Stimulated activated CD4-positive, alpha-beta T cell treated with anti-CD3 and anti-CD28 coated beads, Interleukin-12 subunit alpha, Interleukin-12 subunit beta, amount 100 ng/mL, for 4 hours (primary cell): ENCODE measurements around the gene MCF2L.

Experiments
- DNase-seq: peaks from one replicate; pipeline ENCODE4 v3.0.0-alpha.2; 2020

MCF2L gene

DNA sequence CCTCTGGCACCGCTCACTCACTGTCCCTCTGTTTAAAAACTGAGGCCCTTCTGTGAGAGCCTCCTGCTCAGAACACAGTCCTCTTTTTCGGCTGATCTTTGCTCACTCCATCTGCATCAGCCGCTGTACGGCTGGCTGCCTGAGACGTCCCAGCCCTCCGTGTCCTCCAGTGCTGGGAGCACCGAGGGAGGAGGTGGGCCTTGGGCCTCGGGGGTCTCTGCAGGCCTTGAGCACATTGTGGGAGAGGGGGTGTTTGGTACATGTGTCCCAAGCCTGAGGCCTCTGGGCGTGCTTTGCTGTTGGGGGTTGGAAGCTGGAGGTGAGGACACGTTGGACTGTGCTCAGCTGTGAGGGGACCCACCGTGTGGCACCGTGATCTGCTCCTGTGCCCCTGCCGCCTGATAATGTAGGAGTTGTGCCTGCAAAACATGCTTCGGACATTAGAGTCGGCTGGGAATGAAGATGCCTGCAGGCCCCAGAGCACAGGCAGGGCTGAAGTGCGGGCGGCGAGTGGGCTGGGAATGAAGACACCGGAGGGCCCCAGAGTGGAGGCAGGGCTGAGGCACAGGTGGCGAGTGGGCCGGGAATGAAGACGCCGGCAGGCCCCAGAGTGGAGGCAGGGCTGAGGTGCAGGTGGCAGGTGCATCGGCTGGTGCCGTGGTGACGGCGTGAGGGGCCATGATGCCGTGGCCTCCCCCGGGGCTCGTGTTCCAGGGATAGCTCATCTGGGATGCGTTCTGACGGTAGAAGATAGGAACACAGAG, 30.6 kb downstream of the MCF2L start:
- DNase-seq: no peak

DNA sequence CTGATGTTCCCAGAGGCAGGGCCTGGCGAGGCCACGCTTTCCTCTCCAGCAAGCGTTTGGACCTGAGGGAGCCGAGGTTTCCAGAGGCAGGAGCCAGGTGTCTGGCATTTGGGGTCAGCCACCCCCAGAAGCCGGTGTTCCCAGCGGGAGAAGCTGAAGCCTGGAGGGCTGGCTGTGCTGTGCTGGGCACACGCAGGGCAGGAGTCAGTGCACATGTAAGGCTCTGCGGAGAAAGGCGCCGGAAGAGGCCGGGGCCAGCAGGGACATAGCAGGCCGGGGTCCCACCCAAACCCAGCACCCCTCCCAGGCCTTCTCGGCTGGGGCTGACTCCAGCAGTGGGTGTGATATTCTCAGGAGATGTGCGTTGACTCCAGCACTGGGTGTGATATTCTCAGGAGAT, 31.6 kb downstream of the MCF2L start:
- DNase-seq: no peak

DNA sequence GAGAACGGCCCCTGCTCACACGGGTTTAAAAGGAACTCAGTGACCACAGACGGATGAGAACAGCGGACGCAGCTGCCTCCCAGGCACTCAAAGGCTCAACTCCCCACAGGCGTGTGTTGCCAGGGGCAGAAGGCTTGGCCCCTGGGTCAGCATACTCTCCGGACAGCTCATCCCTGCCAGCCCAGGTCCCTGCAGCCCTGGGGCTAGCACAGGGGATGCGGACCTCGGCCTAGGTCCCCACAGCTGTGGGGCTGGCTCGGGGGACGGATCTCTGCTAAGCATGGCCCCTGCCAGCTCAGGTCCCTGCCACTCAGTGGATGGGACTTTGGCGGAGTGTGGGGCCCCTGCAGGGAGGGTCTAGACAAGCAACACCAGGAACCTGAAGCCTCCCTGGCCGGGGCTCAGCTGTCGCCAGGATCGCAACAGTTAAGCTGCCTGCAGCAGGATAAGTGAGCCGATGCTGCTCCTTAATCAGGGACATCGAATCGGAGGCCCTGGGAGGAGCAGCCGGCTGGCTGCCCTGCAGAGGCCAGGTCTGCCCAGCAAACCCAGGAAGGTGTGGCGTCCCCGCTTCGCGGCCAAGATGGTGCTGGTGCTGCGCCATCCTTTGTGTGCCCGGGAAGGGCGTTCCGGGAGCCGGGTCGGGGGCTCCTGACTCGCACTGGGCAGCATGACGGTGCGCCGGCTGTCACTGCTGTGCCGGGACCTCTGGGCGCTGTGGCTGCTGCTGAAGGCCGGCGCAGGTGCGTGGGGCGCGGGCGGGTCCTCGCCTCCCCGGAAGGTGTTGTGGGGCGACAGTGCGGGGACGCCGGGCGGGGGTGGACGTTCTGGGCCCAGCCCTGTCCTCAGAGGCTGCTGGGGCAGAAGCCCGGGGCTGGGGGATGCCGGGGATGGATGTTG, 32.5 kb downstream of the MCF2L start:
- no peak for DNase-seq

DNA sequence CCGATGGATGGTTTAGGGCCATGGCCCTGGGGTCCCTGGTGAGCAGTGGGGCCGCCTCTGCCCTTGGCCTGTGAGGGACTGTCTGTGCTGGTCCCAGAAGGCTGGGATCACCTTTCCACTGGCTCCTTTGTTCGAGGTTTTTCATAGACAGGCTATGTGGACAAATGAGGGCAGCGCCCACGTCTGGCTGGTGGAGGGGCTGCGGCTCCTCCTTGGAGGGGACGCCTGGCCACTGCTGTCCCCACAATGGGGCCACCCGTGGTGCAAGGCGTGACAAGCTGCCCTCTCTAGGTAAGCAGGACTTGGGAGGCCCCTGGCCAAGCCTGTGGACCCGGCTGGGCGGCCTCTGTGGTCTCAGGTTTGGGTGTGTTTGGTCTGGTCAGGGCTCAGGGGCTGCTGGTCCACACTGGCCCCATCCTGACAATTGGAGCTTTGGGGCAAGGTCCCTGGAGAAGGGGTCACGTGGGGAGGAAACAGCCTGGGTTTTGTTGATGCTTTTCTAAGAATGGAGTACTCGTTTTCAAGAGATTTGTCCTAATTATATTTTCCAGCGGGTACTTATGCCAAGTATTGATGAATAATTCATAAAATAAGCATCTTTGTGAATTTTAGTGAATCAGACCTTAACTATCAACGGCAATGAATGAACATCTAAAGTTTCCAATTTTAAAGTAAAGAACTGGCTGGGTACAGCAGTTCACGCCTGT, 33.3 kb downstream of the MCF2L start:
- DNase-seq: no peak

DNA sequence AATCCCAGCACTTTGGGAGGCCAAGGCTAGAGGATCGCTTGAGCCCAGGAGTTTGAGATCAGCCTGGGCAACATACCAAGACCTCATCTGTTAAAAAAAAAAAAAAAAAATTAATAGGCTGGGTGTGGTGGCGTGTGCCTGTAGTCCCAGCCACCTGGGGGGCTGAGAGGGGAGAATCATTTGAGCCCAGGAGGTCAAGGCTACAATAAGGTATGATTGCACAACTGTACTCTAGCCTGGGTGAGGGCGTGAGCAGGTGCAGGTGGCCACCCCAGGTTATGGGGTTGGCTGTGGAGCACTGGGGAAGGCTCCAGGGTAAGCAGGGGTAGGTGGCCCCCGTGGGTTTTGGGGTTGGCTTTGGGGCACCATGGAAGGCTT, 33.9 kb downstream of the MCF2L start:
- DNase-seq: no peak

DNA sequence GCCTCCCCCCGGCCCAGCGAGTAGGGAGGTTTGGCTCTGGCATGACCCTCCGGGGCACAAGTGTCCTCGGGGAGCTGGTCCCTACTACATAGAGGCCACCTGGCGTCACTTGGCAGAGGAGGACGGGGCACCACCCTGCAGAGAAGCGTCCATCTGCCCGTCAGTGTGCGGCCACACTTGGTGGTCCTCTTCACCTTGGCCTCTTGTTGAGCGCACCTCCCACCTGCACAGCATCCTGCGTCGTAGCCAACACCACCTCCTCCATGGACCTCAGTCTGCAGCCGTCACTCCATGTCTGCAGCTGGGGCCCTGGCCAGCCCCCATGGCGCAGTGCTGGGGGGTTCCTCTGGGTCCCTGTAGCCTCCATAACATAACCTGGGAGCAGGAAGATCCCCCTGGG, 35.1 kb downstream of the MCF2L start:
- no peak for DNase-seq

DNA sequence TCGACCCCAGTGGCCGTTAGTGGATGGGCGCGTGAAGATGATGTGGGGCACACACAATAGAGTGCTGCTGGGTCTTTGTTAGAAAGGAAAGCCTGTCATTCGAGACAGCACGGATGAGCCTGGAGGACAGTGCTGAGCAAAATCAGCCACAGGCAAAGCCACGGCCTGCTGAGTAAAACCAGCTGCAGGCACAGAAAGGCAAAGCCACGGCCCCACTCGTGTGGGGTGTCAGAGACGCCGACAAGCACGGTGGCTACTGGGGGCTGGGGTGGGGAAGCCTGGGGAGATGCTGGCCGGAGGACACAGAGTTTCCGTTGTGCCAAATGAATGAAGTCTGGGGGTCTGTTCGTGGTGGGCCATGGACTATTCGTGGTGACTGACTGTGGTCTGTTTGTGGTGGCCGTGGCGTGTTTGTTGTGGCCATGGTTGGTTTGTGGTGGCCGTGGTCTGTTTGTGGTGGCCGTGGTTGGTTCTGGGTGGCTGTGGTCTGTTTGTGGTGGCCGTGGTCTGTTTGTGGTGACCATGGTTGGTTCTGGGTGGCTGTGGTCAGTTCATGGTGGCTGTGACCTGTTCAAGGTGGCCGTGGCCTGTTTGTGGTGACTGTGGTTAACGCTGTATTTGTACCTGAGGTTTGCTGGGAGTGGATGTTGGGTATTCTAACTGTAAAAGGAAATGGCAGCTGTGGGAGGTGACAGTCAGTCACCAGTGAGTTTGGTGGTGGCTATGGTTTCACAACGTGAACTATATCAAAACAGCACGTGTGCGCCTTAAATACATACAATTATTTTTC, 36.3 kb downstream of the MCF2L start:
- no peak for DNase-seq

DNA sequence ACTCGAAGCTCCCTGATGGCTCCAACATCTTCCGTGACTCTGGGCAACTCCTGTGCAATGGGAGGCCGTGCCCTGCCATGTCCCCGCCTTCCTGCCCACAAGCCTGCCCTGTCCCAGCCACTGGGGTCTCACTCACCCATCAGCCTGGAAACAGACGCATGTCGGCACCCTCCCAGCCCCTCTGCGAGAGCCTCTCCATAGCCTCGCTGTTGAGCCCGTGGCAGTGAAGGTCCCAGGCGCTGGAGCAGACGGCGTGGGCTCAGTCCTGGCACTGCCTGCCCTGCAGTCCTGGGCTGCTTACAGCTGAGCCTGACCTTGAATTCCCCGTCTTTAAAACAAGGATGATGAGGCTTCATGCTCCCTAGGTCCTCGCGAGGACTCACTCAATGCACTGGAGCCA, 37.0 kb downstream of the MCF2L start:
- no peak for DNase-seq

DNA sequence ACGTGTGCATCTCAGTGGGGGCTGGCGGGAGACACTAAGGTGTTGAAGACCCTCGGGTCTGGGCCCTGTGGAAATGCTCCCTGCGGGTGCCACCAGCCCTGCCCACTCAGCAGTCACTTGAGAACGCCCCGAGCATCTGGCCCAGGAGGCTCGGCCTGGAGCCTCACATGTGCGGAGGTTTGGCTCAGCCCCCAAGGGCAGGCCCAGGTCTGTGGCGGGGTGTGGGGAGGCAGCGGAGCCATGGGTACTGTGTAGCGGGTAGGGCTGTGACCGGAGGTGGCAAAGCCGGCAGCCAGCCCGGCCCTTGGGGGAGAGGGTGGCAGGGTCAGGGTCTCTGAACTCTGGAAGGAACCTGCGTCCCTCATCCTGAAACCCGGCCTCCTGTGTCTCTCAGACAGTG, 37.6 kb downstream of the MCF2L start:
- no peak for DNase-seq

DNA sequence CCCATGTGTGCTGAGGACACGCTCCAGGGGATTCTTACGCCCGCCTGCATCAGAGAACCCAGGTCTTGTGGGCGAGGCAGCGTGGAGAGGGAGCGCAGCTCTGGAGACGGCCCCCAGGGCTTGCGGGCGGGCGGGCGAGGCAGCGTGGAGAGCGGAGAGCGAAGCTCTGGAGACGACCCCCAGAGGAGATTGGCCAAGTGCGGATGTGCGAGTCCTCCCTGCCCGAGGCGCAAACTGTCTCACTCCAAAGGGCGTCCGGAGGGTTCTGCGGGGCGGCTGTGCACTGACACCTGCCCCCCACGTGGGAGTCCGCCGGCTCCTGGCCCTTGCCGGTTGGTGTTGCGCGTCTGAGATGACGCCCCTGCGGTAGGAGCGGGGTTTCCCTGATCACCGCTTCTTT, 39.8 kb downstream of the MCF2L start:
- DNase-seq: no peak

DNA sequence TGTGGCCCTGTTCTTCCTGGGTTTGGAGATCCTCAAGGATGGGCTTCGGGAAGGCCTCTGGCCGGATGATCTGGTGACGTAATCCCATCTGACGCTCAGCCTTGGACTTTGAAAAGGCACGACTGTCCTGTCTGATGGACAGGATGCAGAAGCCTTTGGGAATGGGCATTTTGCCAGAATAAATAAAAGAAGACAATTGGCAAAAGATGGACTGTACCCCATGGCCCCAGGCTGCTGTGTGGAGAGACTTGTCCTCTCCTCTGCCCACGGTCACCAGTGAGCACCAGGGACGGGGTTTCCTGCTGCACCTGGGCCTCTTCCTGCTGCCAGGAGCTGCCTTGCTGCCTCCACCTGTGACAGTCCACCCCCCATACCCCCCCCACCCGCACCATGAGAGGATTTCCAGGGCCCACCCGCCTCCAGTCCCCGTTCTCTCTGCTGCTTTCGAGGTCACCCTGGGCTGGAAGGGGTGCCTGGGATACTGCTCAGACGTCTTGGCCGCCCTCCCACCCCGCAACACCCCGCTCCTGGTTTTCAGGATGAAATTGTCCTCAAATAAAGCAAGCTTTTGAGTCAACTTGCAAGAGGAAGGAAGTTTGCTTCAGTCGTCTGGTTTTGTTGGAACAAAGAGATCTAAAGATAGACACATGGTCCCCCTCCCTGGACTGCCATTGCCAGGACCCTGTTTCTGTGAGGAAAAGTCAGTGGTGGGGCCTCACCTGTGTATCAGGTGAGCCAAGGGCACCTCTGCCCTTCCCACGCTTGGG, 40.9 kb downstream of the MCF2L start:
- no peak for DNase-seq

DNA sequence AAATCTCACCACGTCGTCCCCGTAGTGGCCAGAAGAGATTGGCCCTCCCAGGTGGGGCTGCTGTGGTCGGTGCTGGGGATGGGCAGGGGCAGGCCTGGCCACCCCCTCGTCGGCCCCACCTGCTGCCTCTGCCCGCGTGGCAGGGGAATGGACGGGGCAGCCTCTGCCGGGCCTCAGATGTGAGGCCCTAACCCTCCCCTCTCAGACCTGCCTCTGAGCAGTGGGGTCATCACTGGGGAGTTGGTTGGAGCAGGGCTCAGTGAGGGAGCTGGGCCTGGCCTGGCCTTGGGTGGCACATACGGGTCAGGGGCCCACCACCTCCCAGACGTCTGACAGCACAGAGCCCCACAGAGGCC, 41.5 kb downstream of the MCF2L start:
- no peak for DNase-seq

DNA sequence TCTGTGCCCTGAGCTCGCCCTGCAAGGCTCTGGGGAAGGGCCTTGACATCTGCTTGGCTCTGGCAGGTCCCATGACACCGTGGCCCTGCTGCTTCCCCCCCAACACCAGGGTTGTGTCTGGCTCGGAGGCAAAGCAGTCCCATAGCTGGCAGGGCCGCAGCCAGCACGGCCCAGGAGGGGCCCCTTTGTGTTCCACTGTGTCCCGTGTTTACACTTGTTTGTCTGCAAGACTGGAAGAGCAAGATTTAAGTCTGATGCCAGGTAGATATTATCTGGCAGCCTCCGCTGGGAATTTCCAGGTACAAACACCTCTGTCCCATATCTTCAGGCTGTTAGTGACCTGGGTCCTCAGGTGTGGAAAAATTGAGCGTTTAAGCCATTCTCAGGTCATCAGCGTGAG, 44.3 kb downstream of the MCF2L start:
- DNase-seq: no peak

DNA sequence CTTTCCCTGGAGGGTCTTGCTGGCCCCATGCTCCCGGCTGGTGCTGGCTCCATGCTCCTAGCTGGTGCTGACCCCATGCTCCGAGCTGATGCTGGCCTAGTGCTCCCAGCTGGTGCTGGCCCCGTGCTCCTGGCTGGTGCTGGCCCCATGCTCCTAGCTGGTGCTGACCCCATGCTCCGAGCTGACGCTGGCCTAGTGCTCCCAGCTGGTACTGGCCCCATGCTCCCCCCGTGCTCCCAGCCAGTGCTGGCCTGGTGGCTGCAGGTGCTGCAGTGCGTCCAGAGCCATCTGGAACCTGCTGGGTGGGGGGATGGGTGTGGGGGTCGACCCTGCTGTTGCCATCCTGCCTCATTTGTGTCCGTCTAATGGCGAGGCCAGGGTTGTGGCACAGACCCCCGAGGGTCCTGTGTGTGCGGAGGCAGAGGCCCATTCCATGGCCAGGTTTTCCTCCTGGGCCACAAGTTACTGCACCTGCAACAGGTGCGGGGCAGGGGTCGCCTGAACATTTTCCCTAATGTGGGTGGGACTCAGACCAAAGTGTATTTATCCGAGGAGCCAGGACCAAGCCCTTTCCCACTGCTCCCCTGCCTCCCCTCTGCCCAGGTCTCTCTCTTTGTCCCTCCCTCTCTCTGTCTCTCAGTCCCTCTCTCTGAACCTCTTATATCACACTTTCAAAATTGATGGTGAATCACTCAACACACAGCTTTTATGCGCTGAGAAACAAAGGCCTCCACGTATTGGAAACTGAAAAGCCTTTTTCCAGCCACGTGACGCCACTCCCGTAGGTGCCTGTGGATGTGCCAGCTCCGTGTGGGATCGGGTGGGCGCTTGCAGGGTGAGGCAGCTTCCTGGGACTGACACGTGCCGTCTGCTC, 45.1 kb downstream of the MCF2L start:
- DNase-seq: no peak

DNA sequence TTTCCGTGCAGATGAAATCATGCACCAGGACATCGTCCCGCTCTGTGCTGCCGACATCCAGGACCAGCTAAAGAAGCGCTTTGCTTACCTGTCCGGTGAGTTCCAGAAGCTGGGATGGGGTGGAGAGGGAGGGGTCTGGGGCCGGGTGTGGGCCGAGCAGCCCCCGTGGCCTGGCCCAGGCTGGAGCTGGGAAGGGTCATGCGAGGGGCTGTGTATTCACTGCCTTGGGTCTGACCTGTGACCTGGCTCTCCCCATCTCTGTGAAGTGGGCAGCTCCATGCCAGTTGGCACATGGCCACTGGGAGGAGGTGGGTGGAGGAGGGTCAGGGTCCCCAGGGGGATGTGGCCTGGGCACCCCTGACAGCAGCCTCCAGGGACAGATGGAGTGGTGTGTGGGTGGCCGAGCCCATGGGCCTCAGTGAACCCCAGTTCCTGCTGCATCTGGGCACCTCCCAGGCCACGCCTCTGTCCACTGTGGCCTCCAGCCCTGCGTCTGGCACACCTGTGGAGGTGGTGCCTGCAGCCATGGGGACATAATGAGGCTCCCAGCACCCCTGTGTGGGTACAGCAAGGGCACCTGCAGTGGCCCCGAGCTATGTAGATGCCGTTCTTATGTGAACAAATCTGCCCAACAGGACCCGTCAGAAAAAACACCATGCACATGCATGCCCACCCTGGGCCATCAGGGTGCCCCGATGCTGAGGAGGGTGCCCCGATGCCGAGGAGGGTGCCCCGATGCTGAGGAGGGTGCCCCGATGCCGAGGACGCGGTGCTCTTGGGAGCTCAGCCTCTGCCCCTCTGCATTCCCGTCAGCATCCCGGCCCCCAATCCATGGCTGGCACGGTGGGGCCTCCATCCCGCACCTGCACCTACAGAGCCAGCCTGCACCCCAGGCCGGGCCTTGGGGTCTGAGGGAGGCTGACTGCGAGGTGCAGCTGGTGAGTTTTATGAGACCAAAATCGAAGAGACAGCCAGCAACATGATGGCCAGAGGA, 46.0 kb downstream of the MCF2L start:
- no peak for DNase-seq

DNA sequence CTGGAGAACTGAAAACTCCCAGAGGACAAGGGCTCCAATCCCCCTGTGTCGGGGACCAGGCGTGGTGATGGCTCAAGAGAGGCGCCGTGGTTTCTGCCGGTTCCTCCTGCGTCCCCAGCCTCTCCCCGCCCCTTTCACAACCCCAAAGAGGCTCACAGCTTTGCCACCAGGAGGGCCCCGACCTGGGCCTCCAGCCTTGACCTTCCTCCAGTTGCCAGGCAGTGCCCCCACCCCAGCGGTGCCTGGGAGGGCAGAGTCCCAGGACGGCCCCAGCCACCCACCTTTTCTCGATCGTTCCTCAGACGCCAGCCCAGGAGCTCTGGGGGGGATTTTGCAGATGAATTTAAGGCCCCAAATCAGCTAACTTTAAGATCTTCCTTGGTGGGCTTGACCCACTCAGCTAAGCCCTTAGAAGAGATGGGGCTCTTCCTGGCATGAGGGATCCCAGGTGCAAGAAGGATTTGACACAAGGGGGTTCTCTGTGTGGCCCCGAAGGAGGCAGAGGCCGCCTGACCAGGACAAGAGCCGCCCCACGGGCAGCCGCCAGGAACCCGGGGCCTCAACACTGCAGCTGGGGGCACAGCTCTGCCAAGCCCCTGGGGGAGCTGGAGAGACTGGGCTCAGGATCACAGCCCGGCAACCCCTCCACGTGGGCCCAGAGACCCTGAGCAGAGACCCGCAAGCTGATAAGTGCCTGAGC, 47.0 kb downstream of the MCF2L start:
- DNase-seq: no peak

DNA sequence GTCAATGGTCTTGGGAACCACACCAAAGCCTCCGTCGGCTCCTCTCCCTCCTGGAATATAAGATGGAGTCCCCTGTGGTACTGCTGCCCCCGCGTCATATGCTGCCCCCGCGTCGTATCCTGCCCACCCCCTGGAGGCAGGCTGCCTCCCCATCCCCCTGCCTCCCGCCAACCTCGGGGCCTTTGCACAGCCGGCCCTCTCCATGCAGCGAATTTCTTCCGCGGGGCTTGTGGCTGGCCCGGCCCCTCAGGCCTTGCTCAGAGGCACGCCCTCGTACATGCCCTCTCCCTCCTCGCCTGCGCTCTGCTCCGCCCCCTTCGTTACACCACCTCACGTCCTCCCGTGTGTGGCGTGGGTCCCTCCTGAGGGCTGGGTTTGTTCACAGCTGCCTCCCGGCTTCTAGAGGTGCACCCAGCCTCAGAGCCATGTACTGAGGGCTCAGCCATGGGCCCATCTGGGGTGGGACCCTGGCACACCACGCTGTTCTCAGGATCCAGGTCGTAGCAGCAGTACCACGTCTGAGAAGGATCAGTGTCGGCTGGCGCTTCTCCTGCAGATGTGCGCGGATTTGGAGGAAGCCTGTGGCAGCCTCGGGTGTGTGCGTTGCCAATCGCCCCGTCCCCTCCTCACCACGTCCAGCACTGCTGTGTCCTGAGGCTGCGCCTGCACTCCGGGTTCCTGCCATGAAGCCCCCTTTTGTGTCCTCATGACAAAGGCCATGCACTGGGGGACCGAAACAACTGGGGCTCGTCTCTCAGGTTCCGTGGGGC, 47.7 kb downstream of the MCF2L start:
- DNase-seq: no peak

DNA sequence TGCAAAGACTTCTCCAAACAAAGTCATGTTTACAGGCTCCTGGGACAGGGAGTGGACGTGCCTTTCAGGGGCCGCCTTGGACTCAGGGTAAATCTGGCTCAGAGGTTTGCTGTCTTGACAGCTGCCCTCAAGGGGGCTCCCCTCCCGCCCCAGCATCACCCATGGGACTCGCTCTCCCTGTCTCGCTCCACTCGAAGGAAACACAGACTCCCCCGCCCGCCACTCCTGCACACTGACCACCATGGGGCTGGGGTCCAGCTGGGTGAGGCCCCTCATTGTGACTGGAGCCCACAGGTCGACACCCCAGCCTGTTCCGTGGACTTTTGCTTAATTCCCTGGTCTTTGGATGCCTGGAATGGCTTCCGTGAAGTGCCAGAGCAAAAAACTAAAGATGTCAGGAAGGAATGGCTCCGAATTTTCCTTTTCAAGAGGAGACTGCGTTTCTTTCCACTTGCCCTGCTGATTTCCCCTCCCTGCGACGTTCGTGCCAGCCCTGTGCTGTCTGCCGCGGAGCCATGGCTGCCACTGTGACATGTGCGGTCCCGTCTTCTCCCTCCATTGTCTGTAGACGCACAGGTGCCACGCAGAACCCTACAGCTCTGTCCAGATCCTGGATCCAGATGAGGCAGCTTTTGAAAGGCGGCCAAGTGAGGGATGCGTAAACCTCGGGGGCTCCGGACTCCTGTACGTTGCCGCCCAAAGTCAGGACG, 48.6 kb downstream of the MCF2L start:
- no peak for DNase-seq
